A673 (cell line): ENCODE results near the gene EDIL3. TPM values are rescaled to one million over a fixed set of nuclear protein-coding genes. Genes with fewer than 3 reads are reported as not detected.

ENCODE experiments used
- BruUV-seq: library from RNA; stranded (reverse); fragments of 400-500 nt; replicated peaks from 2 replicates; lab custom pipeline; 2021; lab: Mats Ljungman, UMichigan
- CTCF ChIA-PET: fragments of 300-600 bp; sonication (Branson Sonifier 250); formaldehyde crosslinking; loops from one replicate; lab custom pipeline; 2022; ENCODE audit warnings: antibody characterized with exemption; lab: Charles Lee
- POLR2A ChIA-PET: fragments of 300-600 bp; sonication (Branson Sonifier 250); formaldehyde crosslinking; loops from one replicate; lab custom pipeline; 2022; ENCODE audit warnings: antibody characterized with exemption; ENCODE audit not compliant: low non-redundant PET; lab: Charles Lee
- DNase-seq: peaks from one replicate; pipeline ENCODE4 v3.0.0-alpha.2; 2015; ENCODE audit warnings: low spot score
- H3K27ac ChIP-seq: fragments of 200-600 bp; sonication (generic); 2 replicates; pipeline ENCODE4 v1.5.1; 2016; ENCODE audit warnings: mixed run types, low read depth, mild to moderate bottlenecking, mixed read lengths, antibody characterized with exemption, low read length; ENCODE audit not compliant: poor library complexity, severe bottlenecking
- H3K27me3 ChIP-seq: fragments of 200-600 bp; sonication (generic); replicated peaks from 2 replicates; pipeline ENCODE4 v1.6.1; 2017; ENCODE audit warnings: mixed run types, low read depth, mild to moderate bottlenecking, mixed read lengths, antibody characterized with exemption, low read length; ENCODE audit not compliant: insufficient read depth, poor library complexity
- H3K36me3 ChIP-seq: fragments of 200-600 bp; sonication (generic); 2 replicates; pipeline ENCODE4 v1.6.1; 2016; ENCODE audit warnings: mixed run types, mild to moderate bottlenecking, mixed read lengths, antibody characterized with exemption, low read length; ENCODE audit not compliant: insufficient read depth, poor library complexity, severe bottlenecking
- H3K4me1 ChIP-seq: fragments of 200-600 bp; sonication (generic); 2 replicates; pipeline ENCODE4 v1.6.1; 2017; ENCODE audit warnings: mixed run types, mild to moderate bottlenecking, mixed read lengths, antibody characterized with exemption, low read length; ENCODE audit not compliant: insufficient read depth, poor library complexity, severe bottlenecking
- H3K4me3 ChIP-seq: fragments of 200-600 bp; sonication (generic); 2 replicates; pipeline ENCODE4 v1.5.1; 2016; ENCODE audit warnings: low read depth, mixed run types, mild to moderate bottlenecking, mixed read lengths, low read length; ENCODE audit not compliant: poor library complexity, severe bottlenecking
- H3K9me3 ChIP-seq: fragments of 200-600 bp; sonication (generic); 2 replicates; pipeline ENCODE4 v1.6.1; 2016; ENCODE audit warnings: mixed run types, low read depth, mild to moderate bottlenecking, mixed read lengths, antibody characterized with exemption, low read length; ENCODE audit not compliant: poor library complexity, severe bottlenecking
- EZH2 ChIP-seq: fragments of 200-600 bp; sonication (generic); IDR thresholded peaks from 2 replicates; pipeline ENCODE4 v1.6.1; 2017; ENCODE audit warnings: borderline replicate concordance, low read depth, mild to moderate bottlenecking, mixed read lengths, antibody characterized with exemption, low read length; ENCODE audit not compliant: poor library complexity, severe bottlenecking
- intact Hi-C: fragments of 100-400 bp; cut with micrococcal nuclease; formaldehyde crosslinking; loops from one replicate; pipeline ENCODE4 v1.10.0; 2022; ENCODE audit not compliant: unreplicated experiment
- total RNA-seq: library from RNA; stranded (reverse); gene quantifications from 2 replicates; pipeline ENCODE4 v1.2.3, GENCODE V29; 2021
- TF ChIP-seq, protein P1 (sequence below): fragments of 300-800, 200-600 bp; sonication (generic); conservative IDR thresholded peaks from 2 replicates; pipeline ENCODE4 v1.5.1; 2017; ENCODE audit warnings: low read depth, mild to moderate bottlenecking, antibody characterized with exemption, low read length, moderate library complexity, mixed read lengths

Gene EDIL3
- total RNA-seq, 1 experiment from 2014 or later, result 4.6 TPM

DNA sequence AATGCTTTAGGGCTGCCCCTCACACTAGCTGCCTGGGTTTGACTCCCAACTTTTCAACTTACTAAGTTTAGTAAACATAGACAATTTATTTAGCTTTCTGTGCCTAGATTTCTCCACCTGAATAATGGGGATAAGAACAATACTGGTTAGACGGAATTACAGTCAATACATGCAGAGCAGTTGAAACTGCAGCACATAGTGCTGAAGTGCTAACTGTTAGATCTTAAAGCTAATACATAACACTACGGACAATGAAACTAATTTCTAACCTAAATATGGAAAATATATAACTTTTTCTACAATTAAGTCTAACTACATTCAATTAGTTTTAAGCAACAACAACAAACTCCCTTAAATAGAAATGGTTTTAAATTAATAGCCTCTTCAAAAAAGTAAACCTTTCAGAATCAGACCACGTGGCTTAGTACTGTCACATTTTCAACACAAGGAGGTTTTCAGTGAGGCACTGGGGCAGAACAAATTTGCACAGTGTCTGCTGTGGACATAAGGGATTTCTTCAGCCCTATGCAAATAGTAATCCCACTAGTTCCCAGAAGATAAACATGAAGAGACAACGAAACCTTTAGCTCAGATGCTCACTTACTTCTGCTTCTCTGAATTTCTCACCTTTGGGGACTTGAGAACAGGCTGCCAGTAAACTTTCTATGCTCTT lies 293.4 kb downstream of the EDIL3 start:
- POLR2A ChIA-PET, result no interaction called here
- Histone ChIP-seq H3K4me1 (no peaks in the 10 kb centered on the region), H3K4me3 (no peak overlapping the region), H3K9me3 (no peaks in the 10 kb centered on the region), H3K27me3 (no peaks in the 10 kb centered on the region), H3K27ac (no peak overlapping the region), H3K36me3 (no peaks in the 10 kb centered on the region)
- intact Hi-C loops, result no loop called here
- no peak for TF ChIP-seq EZH2
- TF ChIP-seq, protein P1, sequence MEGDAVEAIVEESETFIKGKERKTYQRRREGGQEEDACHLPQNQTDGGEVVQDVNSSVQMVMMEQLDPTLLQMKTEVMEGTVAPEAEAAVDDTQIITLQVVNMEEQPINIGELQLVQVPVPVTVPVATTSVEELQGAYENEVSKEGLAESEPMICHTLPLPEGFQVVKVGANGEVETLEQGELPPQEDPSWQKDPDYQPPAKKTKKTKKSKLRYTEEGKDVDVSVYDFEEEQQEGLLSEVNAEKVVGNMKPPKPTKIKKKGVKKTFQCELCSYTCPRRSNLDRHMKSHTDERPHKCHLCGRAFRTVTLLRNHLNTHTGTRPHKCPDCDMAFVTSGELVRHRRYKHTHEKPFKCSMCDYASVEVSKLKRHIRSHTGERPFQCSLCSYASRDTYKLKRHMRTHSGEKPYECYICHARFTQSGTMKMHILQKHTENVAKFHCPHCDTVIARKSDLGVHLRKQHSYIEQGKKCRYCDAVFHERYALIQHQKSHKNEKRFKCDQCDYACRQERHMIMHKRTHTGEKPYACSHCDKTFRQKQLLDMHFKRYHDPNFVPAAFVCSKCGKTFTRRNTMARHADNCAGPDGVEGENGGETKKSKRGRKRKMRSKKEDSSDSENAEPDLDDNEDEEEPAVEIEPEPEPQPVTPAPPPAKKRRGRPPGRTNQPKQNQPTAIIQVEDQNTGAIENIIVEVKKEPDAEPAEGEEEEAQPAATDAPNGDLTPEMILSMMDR, result no peak
- CTCF ChIA-PET, result interaction anchor here (0.6 kb wide), 1 partner anchor 23 kb away, joined by 4 read pairs; no protein-coding TSS in a partner anchor
- BruUV-seq, result no TSS peak
- DNase-seq, result no peak

DNA sequence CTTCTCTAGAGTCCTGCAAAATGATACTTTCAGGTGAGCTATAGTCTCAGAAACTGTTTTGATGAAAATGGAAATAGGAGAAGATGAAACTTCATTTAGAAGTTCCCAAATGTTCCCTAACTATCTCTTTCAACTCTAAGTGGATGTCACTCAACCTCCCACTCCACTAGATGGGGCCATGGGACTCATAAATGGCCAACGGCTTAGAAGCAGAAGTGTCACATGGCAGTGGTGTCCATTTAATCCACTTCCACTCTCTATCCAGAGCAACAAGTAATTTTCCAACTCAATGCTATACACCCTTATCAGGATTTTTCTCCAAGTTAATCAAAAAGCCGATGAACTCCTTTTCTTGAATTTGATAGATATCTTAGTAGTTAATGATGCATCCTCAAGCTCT lies 295.7 kb downstream of the EDIL3 start:
- CTCF ChIA-PET, result no interaction called here
- no peak for TF ChIP-seq EZH2
- TF ChIP-seq, protein P1, result peak; percentile 42
- POLR2A ChIA-PET, result no interaction called here
- no TSS peak for BruUV-seq
- DNase-seq, result peak; percentile 30
- no peaks in the 10 kb centered on the region for H3K27me3 ChIP-seq
- H3K27ac ChIP-seq, result no peak overlapping the region
- H3K4me1 ChIP-seq, result no peaks in the 10 kb centered on the region
- no peaks in the 10 kb centered on the region for H3K9me3 ChIP-seq
- H3K36me3 ChIP-seq, result no peaks in the 10 kb centered on the region
- intact Hi-C loops, result no loop called here
- H3K4me3 ChIP-seq, result no peak overlapping the region

DNA sequence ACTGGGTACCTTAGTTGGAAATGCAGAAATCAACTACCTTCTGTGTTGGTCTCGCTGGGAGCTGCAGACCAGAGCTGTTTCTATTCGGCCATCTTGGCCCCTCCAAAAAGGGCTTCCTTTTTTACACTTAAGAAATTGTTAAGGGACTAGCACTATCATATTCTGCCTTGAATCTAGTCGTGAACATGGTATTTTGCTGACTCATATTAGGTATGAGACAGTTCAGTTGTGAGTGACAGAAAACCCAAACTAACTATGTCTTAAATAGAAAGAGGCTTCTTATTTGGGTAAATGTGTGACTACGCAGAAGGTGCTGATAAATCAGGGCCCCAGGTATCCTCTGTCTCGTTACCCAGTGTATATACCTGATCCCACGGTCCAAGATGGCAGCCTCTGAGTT lies 298.2 kb downstream of the EDIL3 start:
- no peaks in the 10 kb centered on the region for H3K9me3 ChIP-seq
- no peaks in the 10 kb centered on the region for H3K4me1 ChIP-seq
- no peak for DNase-seq
- H3K4me3 ChIP-seq, result no peak overlapping the region
- CTCF ChIA-PET, result no interaction called here
- H3K27me3 ChIP-seq, result no peaks in the 10 kb centered on the region
- no peaks in the 10 kb centered on the region for H3K36me3 ChIP-seq
- TF ChIP-seq, protein P1, result no peak
- no peak for TF ChIP-seq EZH2
- no peak overlapping the region for H3K27ac ChIP-seq
- no TSS peak for BruUV-seq
- intact Hi-C loops, result no loop called here
- POLR2A ChIA-PET, result no interaction called here
